22Rv1 (cell line): Measurements from ENCODE around the gene CDC42.

Experiments
- H3K27ac ChIP-seq: fragments of 450-650 bp; 2 replicates; pipeline ENCODE4 v1.5.1; 2017
- CTCF ChIP-seq: fragments of 450-650 bp; IDR thresholded peaks from 2 replicates; pipeline ENCODE4 v1.5.1; 2017; ENCODE audit warnings: mild to moderate bottlenecking
- ZFX ChIP-seq: fragments of 450-650 bp; IDR thresholded peaks from 2 replicates; pipeline ENCODE4 v1.6.1; 2017; ENCODE audit warnings: antibody characterized with exemption, borderline replicate concordance

The CDC42 gene

GRCh38 chr1:22053017-22053860, 730 bp downstream of the CDC42 start:
- TF ChIP-seq CTCF (0 out of 2 replicates have a peak, but pooled peaks have one; percentile 3), ZFX (no peak)
- peak overlapping the region; percentile 90 for H3K27ac ChIP-seq

- H3K27ac ChIP-seq = peak overlapping the region; percentile 90
- TF ChIP-seq ZFX (no peak), CTCF (no peak)
Measured at GRCh38 chr1:22053861-22054770, 1.6 kb downstream of the CDC42 start.

- H3K27ac ChIP-seq = no peak overlapping the region
- TF ChIP-seq ZFX (no peak), CTCF (no peak)
Measured at GRCh38 chr1:22055463-22055862, 3.0 kb downstream of the CDC42 start.

- no peak for TF ChIP-seq CTCF
- no peak for TF ChIP-seq ZFX
- H3K27ac ChIP-seq = no peak overlapping the region
Measured at GRCh38 chr1:22056043-22056442, 3.5 kb downstream of the CDC42 start.

- H3K27ac ChIP-seq = no peak overlapping the region
- TF ChIP-seq CTCF (no peak), ZFX (no peak)
Measured at GRCh38 chr1:22056936-22057335, 4.4 kb downstream of the CDC42 start.

GRCh38 chr1:22057861-22058260, 5.4 kb downstream of the CDC42 start:
- no peak overlapping the region for H3K27ac ChIP-seq
- no peak for TF ChIP-seq ZFX
- TF ChIP-seq CTCF = no peak
